Adrenal gland (tissue), 5 donors: Measurements from ENCODE around the gene TMEM151B.

Source experiments
- POLR2A ChIP-seq, 2 donors: fragments of 450-650 bp; IDR thresholded peaks; one replicate each; pipeline ENCODE4 v1.6.1; 2017; ENCODE audit warnings: antibody characterized with exemption in 2 of 2, mild to moderate bottlenecking in 2 of 2, moderate library complexity in 1 of 2
- TF ChIP-seq, protein P1 (sequence below), 6 experiments: fragments of 450-650 bp in 4 of 6; fragments of 200-600 bp in 2 of 6; sonication (generic) in 1 of 6; IDR thresholded peaks; 1 replicate in 5 of 6; 2 replicates in 1 of 6; pipeline versions ENCODE4 v1.5.1 to v1.8.0; 2016 to 2021; ENCODE audit warnings: antibody characterized with exemption in 6 of 6, mild to moderate bottlenecking in 2 of 6, moderate library complexity in 1 of 6
- donor health status: DM: no; HTN: no; CAD: no.

DNA sequence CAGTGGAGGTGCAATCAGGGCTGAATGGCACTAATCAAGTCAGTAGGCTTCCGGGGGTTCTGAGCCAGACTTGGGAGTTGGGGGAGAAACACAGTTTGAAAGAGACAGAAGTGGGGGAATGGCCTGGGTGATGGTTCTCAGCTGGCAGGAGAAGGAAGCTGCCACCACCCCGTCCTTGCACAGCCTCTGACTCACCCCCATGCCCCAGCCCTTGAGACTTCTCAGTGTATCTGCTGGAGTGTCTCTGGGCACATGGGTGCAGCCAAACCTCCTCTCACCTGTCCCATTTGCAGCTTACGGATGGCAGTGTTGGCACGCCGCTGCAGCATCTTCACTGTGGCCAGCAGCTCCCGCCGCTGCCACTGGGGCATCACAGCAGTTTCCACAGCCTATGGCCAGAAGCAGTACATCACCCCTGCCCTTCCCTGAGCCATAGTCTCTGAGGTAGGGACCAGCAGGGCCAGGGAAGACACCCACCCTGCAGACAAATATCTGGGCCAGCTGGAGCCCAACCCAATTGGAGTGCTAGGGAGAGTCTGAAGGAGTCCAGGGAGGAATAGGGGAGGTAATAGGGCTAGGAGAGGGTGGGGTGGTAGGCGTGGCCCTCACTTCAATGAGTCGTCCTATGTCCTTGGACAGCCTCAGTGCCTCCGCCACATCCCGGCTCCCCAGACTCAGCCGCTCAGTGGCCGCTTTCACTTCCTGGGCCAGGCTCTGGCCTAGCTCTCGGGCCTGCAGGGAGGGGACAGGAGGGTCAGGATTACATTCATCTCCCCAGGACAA is 31.7 kb downstream of the TMEM151B start:
- peak in 1 of 2 donors; percentile 42 for TF ChIP-seq POLR2A (IDR thresholded peaks at IDR 0.05)
- TF ChIP-seq, protein P1, sequence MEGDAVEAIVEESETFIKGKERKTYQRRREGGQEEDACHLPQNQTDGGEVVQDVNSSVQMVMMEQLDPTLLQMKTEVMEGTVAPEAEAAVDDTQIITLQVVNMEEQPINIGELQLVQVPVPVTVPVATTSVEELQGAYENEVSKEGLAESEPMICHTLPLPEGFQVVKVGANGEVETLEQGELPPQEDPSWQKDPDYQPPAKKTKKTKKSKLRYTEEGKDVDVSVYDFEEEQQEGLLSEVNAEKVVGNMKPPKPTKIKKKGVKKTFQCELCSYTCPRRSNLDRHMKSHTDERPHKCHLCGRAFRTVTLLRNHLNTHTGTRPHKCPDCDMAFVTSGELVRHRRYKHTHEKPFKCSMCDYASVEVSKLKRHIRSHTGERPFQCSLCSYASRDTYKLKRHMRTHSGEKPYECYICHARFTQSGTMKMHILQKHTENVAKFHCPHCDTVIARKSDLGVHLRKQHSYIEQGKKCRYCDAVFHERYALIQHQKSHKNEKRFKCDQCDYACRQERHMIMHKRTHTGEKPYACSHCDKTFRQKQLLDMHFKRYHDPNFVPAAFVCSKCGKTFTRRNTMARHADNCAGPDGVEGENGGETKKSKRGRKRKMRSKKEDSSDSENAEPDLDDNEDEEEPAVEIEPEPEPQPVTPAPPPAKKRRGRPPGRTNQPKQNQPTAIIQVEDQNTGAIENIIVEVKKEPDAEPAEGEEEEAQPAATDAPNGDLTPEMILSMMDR (IDR thresholded peaks at IDR 0.05): no peak
